ENCODE results near the gene ARHGAP26. TPM values are rescaled to one million over a fixed set of nuclear protein-coding genes. Genes with fewer than 3 reads are reported as not detected.

ARHGAP26 gene
- total RNA-seq, 1 experiment from 2014 or later, result 38.3 TPM

DNA sequence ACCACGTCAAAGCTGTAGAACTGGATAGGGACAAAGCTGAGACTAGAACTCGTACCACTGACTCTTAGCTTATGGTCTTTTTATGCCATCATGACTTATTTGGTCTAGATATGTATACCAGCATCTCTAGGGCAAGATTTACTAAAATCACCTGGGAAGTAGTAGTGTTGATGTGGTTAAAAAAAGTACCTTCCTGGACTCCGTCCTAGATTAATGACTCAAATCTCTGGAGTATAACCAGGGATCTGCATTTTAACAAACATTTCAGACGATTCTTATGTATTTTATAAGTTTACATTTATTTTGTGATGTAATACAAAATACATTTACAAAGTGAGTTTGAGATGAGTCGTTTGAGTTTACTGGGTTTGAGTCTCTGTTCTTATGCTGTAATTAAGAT lies 68.7 kb downstream of the ARHGAP26 start:
- in situ Hi-C loops (cut with HindIII; ENCODE audit: low pct_unique_long_range_greater_than_20kb, low sequenced_read_pairs), result no loop called here
- DNase-seq (ENCODE audit: low read depth), result no peak

GRCh38 chr5:142839711-142840346 lies 69.7 kb downstream of the ARHGAP26 start:
- in situ Hi-C loops (cut with HindIII; ENCODE audit: low pct_unique_long_range_greater_than_20kb, low sequenced_read_pairs), result no loop called here
- no peak for DNase-seq (ENCODE audit: low read depth)

DNA sequence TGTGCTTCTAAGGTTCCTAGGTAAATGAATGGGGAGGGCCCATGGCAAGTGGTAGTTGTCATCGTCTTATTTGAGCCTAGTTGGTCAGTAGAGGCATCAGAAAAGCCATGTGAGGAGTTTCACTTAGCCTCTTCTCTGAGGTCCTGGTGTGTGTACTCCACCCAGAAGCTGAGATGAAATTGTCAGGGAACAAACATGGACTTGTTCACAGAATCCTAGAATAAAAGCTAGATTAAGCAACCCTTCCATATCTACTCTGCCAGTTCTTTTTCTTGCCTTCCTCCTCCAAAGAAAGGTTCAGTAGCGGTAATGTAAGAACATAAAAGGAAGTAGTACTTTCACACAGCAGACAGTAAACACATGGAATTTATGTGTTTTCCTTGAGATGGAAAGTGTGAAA lies 70.4 kb downstream of the ARHGAP26 start:
- in situ Hi-C loops (cut with HindIII; ENCODE audit: low pct_unique_long_range_greater_than_20kb, low sequenced_read_pairs), result no loop called here
- no peak for DNase-seq (ENCODE audit: low read depth)

DNA sequence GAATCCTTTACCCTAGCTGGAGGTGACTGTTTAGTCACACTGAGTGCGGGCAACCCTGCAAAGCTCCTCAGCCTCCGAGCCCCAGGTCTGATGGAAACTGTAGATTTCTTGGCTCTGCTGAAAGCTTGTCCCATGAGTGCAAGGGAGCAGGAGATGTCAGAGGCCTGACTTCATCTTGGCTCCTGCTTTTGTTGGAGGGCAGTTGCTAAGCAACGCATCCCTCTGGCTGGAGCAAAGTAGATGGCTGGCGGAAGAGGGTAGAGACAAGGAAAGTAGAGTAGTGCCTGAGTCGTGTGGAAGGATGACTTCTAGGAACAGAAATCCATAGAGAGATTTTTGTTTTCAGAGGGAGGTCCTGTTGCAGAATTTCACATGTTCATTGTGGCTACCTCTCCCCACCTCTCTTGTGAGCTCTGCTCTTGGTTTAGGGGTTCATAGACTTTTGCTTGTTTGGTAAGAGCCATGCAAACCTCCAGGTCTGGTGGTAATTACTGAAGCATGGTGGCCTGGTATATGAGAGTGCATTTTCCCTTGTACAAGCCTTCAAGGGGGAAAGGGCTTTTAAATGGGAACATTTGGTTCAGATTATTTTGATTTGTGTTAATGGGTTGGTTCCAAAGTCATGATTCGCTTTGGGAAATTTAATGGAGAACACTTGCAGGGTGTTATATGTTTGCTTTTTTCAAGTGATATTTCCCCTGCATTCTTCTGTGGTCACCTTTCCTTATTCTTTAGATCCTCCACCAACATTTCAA lies 71.5 kb downstream of the ARHGAP26 start:
- in situ Hi-C loops (cut with HindIII; ENCODE audit: low pct_unique_long_range_greater_than_20kb, low sequenced_read_pairs), result no loop called here
- DNase-seq (ENCODE audit: low read depth), result no peak

GRCh38 chr5:142842994-142843905 lies 73.1 kb downstream of the ARHGAP26 start:
- DNase-seq (ENCODE audit: low read depth), result no peak
- in situ Hi-C loops (cut with HindIII; ENCODE audit: low pct_unique_long_range_greater_than_20kb, low sequenced_read_pairs), result no loop called here

DNA sequence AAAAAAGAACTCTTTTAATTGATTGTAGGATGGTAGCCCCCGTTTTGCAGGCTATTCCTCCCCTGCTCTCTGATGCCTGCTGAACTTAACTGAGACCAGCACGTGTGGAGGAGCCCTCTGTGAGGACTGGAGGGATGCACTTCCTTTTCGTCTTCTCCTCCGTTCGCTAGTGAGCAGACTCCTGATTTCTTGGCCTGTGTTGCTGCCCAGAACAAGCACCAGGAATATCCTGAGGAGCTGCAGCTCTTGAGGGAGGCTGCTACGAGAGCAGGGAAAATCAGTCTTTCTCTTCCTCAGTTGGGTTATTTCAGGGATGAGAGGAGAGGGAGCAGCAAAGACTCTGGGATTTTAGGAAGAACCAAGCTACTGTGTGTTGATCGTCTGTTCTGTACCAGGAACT lies 74.7 kb downstream of the ARHGAP26 start:
- in situ Hi-C loops (cut with HindIII; ENCODE audit: low pct_unique_long_range_greater_than_20kb, low sequenced_read_pairs), result no loop called here
- no peak for DNase-seq (ENCODE audit: low read depth)

GRCh38 chr5:142845402-142845921 lies 75.3 kb downstream of the ARHGAP26 start:
- DNase-seq (ENCODE audit: low read depth), result no peak
- in situ Hi-C loops (cut with HindIII; ENCODE audit: low pct_unique_long_range_greater_than_20kb, low sequenced_read_pairs), result no loop called here

DNA sequence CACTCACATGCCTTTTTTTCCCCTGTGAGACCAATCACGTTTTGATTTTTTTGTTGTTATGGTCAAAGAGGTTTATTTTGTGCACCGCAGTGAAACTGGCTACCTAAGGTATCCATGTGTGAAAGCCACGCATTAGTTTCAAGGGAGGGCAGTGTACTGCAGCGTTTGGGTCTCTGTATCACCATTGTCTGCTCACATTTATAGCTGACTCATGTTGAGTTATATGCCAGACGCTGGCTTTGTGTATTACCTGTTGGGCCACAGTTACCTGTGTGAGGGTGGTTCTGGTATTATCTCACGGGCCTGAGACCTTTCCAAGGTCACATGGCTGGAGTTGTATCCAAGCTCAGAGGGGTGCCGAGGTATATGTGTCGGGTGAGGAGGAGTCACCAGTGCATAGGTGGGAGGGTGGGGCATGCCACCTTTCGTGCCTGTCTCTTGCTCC lies 75.8 kb downstream of the ARHGAP26 start:
- DNase-seq (ENCODE audit: low read depth), result peak; percentile 74
- in situ Hi-C loops (cut with HindIII; ENCODE audit: low pct_unique_long_range_greater_than_20kb, low sequenced_read_pairs), result no loop called here

- in situ Hi-C loops (cut with HindIII; ENCODE audit: low pct_unique_long_range_greater_than_20kb, low sequenced_read_pairs), result no loop called here
- no peak for DNase-seq (ENCODE audit: low read depth)
Measured at GRCh38 chr5:142846406-142846805, 76.2 kb downstream of the ARHGAP26 start.

DNA sequence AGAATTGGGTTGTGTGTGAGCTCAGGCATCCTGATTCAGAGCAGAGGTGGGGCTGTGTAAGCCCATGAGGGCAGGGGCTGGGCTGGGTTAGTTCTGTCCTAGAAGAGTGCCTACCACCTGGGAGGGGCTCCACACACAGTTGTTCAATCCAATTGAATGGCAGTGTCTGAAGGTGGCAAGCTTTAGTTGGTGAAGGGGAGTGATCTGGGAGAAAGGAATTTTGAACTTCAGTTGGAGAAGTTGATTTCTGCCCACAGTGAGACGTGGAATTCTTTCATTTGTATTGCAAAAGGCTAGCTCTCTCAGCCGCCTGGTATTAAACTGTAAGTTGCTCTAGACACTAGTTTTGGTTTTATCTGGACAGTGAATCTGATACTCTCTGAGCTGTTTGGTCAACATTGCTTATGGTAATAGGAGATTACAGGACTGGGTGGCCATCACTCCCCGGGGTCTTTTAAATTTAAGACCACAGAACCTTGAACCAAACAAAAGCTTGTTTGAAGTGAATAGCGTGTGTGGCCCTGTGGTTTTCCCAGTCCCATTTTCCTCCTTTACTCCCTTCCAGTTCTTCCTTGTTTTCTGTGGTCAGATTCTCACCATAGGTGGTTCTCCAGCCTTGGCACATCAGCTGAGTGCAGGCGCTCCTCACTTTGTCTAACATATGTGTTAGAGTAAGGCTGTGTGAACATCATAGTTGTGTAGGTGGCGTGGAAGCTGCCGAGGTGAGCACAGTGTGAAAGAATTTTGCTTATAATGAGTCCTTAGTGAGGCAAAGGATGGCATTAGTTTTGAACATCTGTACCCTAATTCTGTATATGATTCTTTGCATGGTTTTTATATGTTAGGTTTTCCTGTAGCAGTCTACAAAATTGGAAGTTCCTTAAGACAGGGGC lies 78.0 kb downstream of the ARHGAP26 start:
- DNase-seq (ENCODE audit: low read depth), result no peak
- in situ Hi-C loops (cut with HindIII; ENCODE audit: low pct_unique_long_range_greater_than_20kb, low sequenced_read_pairs), result no loop called here

GRCh38 chr5:142849466-142849865 lies 79.3 kb downstream of the ARHGAP26 start:
- DNase-seq (ENCODE audit: low read depth), result no peak
- in situ Hi-C loops (cut with HindIII; ENCODE audit: low pct_unique_long_range_greater_than_20kb, low sequenced_read_pairs), result no loop called here

- in situ Hi-C loops (cut with HindIII; ENCODE audit: low pct_unique_long_range_greater_than_20kb, low sequenced_read_pairs), result no loop called here
- no peak for DNase-seq (ENCODE audit: low read depth)
Measured at GRCh38 chr5:142849880-142850279, 79.7 kb downstream of the ARHGAP26 start.

- in situ Hi-C loops (cut with HindIII; ENCODE audit: low pct_unique_long_range_greater_than_20kb, low sequenced_read_pairs), result no loop called here
- DNase-seq (ENCODE audit: low read depth), result no peak
Measured at GRCh38 chr5:142851731-142852130, 81.6 kb downstream of the ARHGAP26 start.

DNA sequence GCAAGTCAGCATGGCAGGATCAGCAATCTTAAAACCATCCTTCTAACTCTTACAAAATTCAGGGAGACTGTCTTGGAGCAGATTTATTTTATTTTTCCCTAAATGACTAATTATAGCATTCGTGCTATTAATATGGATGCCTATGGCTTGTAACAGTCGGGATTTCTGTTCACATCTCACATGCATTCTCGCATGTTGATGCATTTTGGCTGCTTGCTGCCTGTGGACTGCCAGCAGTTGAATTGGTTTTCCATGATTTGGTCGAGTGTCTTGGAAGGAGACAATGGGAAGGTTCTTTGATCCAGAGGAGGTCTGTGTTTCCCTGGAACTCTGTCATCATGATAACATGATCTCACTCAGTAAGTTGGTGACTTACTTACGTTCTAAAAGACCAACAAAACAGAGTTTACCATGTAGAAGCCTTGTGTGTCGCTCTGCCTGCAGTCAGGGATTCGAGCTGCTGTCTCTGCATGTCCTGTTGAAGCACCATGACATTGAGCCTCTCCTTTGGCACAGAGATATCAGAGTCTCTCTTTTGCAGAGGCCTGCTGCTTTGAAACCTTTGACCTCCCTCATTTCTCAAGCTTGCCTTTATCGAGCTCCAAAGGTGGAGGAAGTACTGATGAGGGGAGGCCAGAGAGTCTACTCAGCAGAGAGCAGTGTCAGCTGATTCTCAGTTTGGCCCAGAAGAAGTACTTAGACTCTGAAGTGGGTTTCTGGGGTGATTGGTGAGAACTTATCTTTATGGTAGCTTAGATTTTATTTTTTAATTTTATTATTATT lies 82.4 kb downstream of the ARHGAP26 start:
- in situ Hi-C loops (cut with HindIII; ENCODE audit: low pct_unique_long_range_greater_than_20kb, low sequenced_read_pairs), result no loop called here
- no peak for DNase-seq (ENCODE audit: low read depth)

DNA sequence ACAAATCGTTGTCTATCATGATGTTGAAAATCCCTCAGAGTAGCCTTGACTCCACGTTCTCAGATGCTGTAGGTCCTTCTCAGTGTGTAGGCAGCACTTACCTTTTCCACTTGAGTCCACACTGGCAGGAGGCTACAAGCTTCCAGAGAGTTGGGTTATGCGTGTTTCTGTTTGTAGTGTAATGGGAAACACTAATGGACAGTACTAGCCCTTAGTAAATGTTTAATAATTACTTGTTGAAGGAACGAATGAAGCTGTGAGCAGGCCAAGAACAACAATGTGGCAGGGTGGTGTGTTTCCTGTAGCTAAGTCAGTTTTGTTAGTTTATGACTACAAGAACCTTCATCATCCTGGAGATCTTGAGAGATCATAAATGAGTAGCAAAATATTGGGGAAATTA lies 83.5 kb downstream of the ARHGAP26 start:
- in situ Hi-C loops (cut with HindIII; ENCODE audit: low pct_unique_long_range_greater_than_20kb, low sequenced_read_pairs), result no loop called here

DNA sequence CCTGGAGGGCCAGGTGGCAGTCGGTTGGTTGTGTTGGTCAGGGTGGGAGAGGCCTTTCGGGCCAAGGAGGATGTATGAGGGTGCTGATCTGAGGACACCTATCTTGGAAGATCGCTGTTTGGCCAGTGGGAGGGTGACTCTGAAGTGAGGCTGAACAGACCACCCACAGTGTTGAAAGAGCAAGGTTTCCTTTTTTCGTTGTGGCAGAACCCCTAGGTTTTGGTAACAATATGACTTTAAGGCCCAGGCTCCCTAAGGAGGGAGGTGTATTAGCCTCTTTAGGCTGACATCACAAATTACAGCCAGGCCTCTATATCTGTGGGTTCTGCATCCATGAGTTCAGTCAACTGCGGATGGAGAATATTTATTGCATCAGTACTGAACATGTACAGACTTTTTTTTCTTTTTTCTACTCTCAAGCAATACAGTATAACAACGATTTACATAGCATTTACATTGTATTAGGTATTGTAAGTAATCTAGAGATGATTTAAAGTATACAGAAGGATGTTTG lies 86.1 kb downstream of the ARHGAP26 start:
- in situ Hi-C loops (cut with HindIII; ENCODE audit: low pct_unique_long_range_greater_than_20kb, low sequenced_read_pairs), result no loop called here
- no peak for DNase-seq (ENCODE audit: low read depth)

More for the DNA sequence above, 83.5 kb downstream of the ARHGAP26 start:
- DNase-seq (ENCODE audit: low read depth), result peak; percentile 69

DNA sequence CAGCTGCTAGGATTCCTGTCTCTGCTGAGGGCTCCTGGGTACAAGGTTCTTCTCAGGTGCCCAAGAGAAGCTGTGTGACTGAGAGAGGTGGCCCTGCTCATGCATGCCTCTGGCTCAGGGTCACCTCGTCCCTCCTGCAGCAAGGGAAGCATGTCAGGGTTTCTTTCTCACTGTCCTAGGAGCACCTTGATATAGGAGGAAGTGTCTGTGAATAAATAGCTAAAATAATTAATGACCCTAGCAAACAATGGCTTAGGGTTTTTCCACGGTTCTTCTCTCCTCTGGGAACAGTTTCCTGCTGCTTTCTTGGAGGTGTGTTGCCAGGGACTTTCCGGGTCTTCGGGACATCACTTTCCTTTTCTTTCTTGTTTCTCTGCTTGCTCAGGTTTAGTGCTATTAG lies 87.2 kb downstream of the ARHGAP26 start:
- in situ Hi-C loops (cut with HindIII; ENCODE audit: low pct_unique_long_range_greater_than_20kb, low sequenced_read_pairs), result no loop called here
- DNase-seq (ENCODE audit: low read depth), result peak; percentile 93

Measured in Caki2 (cell line).